Aorta (tissue), 5 donors: ENCODE data around the gene FAM174B. TPM values are rescaled to one million over a fixed set of nuclear protein-coding genes. Genes with fewer than 3 reads are reported as not detected.
A peak's percentile ranks its signal among the peaks of the same experiment; 100 is the strongest.

ENCODE experiments used
- ATAC-seq: fragments of 200-7000 bp; cut with Tn5 transposase; one replicate; pipeline ENCODE4 v1.9.1; 2022; ENCODE audit warnings: moderate library complexity; ENCODE audit not compliant: low FRiP score
- DNase-seq, 2 donors: peaks; one replicate each; pipeline ENCODE4 v3.0.0-alpha.2; 2020
- H3K27ac ChIP-seq, 2 donors: one replicate each; pipeline ENCODE4 v1.5.1; 2013; ENCODE audit warnings: low read length in 2 of 2, mild to moderate bottlenecking in 2 of 2, moderate library complexity in 2 of 2, control low read depth in 1 of 2, inconsistent platforms in 1 of 2, low read depth in 1 of 2
- H3K27me3 ChIP-seq, 2 donors: one replicate each; pipeline ENCODE4 v1.6.1; 2013; ENCODE audit warnings: control low read depth in 1 of 2, low read length in 1 of 2, mild to moderate bottlenecking in 1 of 2, moderate library complexity in 1 of 2; ENCODE audit not compliant: insufficient read depth in 2 of 2, control insufficient read depth in 1 of 2
- H3K36me3 ChIP-seq, 2 donors: one replicate each; pipeline ENCODE4 v1.6.1; 2013; ENCODE audit warnings: control low read depth in 1 of 2, low read length in 1 of 2, mild to moderate bottlenecking in 1 of 2; ENCODE audit not compliant: insufficient read depth in 2 of 2, control insufficient read depth in 1 of 2
- H3K4me1 ChIP-seq, 2 donors: one replicate each; pipeline ENCODE4 v1.6.1; 2013; ENCODE audit warnings: low read length in 2 of 2, control low read depth in 1 of 2, mild to moderate bottlenecking in 1 of 2, moderate library complexity in 1 of 2; ENCODE audit not compliant: insufficient read depth in 2 of 2, control insufficient read depth in 1 of 2
- H3K4me3 ChIP-seq, 2 donors: one replicate each; pipeline ENCODE4 v1.5.1; 2013; ENCODE audit warnings: low read length in 2 of 2, control low read depth in 1 of 2, mild to moderate bottlenecking in 1 of 2
- H3K9me3 ChIP-seq: one replicate; pipeline ENCODE4 v1.6.1; 2013; ENCODE audit warnings: mild to moderate bottlenecking, low read length; ENCODE audit not compliant: control insufficient read depth
- WGBS, 2 donors: extraction: QIAGEN DNeasy Blood & Tissue Kit; methylation state at CpG; one replicate each; pipeline ENCODE4 v1.1.7; 2013; 5-methylcytosine and 5-hydroxymethylcytosine counted together
- intact Hi-C, 2 donors: fragments of 100-400 bp; cut with DNase I; formaldehyde crosslinking; loops; one replicate each; pipeline versions ENCODE4 v1.14.2 to v1.15.0; 2022
- polyA plus RNA-seq, 2 donors: library from polyadenylated mRNA; stranded (reverse); fragments of 200-250 nt; gene quantifications; one replicate each; pipeline ENCODE4 v1.2.3, GENCODE V29; 2013
- total RNA-seq, 2 donors: library from RNA; stranded (reverse); fragmentation: NEBNext Ultra II Directional; extraction: Animal tissue kit (Norgen Biotek cat#: 25700); gene quantifications; one replicate each; pipeline ENCODE4 v1.2.1, GENCODE V29; 2021
- donor health status: healthy with polysubstance abuse.
- donor health status: Bipolar disorder and iron deficiency.
- donor health status: DM: no; HTN: no; CAD: no.
- donor health status: DM: no; HTN: no; CAD: no.
- donor health status: DM: yes; HTN: yes; CAD: no.

Gene FAM174B
- total and polyA plus RNA-seq, 4 donors, result 3.3 to 16.0 (median 10.3) TPM; not detected in 1

GRCh38 chr15:92668620-92669019 lies 13.0 kb upstream of the FAM174B start:
- Histone ChIP-seq H3K27ac (no peak overlapping the region), H3K4me1 (peaks cover 0 to 7% of the 10 kb centered on the region in 2 donors), H3K36me3 (no peaks in the 10 kb centered on the region), H3K27me3 (no peaks in the 10 kb centered on the region), H3K4me3 (no peak overlapping the region), H3K9me3 (no peaks in the 10 kb centered on the region)
- WGBS, 2 donors, result 80 to 81% methylated on average over 3 of the region's 3 CpGs
- DNase-seq, result no peak
- no peak for ATAC-seq
- intact Hi-C loops, result no loop called here

- no peaks in the 10 kb centered on the region for H3K27me3 ChIP-seq
- ATAC-seq (no peak), DNase-seq (no peak)
- H3K4me1 ChIP-seq, result peaks cover 0 to 7% of the 10 kb centered on the region in 2 donors
- no peaks in the 10 kb centered on the region for H3K36me3 ChIP-seq
- H3K9me3 ChIP-seq, result no peaks in the 10 kb centered on the region
- no peak overlapping the region for H3K27ac ChIP-seq
- H3K4me3 ChIP-seq, result no peak overlapping the region
- 51 to 65% methylated on average over 6 of the region's 6 CpGs for WGBS, 2 donors
- intact Hi-C loops, result no loop called here
These were observed 12.5 kb upstream of the FAM174B start for GRCh38 chr15:92667970-92668485.

GRCh38 chr15:92667287-92667904 lies 11.8 kb upstream of the FAM174B start:
- ATAC-seq (peak; percentile 36), DNase-seq (no peak)
- intact Hi-C loops, result no loop called here
- Histone ChIP-seq H3K4me1 (peaks cover 0 to 7% of the 10 kb centered on the region in 2 donors), H3K9me3 (no peaks in the 10 kb centered on the region), H3K36me3 (no peaks in the 10 kb centered on the region), H3K27ac (no peak overlapping the region), H3K4me3 (no peak overlapping the region), H3K27me3 (no peaks in the 10 kb centered on the region)
- 29 to 37% methylated on average over 13 of the region's 13 CpGs for WGBS, 2 donors

- DNase-seq (no peak), ATAC-seq (peak; percentile 71)
- Histone ChIP-seq H3K9me3 (no peaks in the 10 kb centered on the region), H3K27ac (no peak overlapping the region), H3K36me3 (no peaks in the 10 kb centered on the region), H3K4me1 (peaks cover 0 to 7% of the 10 kb centered on the region in 2 donors), H3K4me3 (no peak overlapping the region), H3K27me3 (no peaks in the 10 kb centered on the region)
- WGBS, 2 donors, result 6 to 7% methylated on average over 10 of the region's 10 CpGs
- intact Hi-C loops, result no loop called here
These were observed 11.2 kb upstream of the FAM174B start for GRCh38 chr15:92666780-92667179.

GRCh38 chr15:92665100-92665555 lies 9.6 kb upstream of the FAM174B start:
- intact Hi-C loops, result no loop called here
- DNase-seq (no peak), ATAC-seq (peak; percentile 49)
- no peaks in the 10 kb centered on the region for H3K27me3 ChIP-seq
- peaks cover 0 to 7% of the 10 kb centered on the region in 2 donors for H3K4me1 ChIP-seq
- no peaks in the 10 kb centered on the region for H3K9me3 ChIP-seq
- WGBS, 2 donors, result 4 to 6% methylated on average over 10 of the region's 10 CpGs
- no peaks in the 10 kb centered on the region for H3K36me3 ChIP-seq
- H3K4me3 ChIP-seq, result no peak overlapping the region
- H3K27ac ChIP-seq, result no peak overlapping the region

GRCh38 chr15:92664178-92664900 lies 8.8 kb upstream of the FAM174B start:
- WGBS, 2 donors, result 80 to 82% methylated on average over 12 of the region's 12 CpGs
- Histone ChIP-seq H3K27me3 (no peaks in the 10 kb centered on the region), H3K4me3 (no peak overlapping the region), H3K9me3 (no peaks in the 10 kb centered on the region), H3K4me1 (peaks cover 0 to 7% of the 10 kb centered on the region in 2 donors), H3K36me3 (no peaks in the 10 kb centered on the region), H3K27ac (no peak overlapping the region)
- intact Hi-C loops, result no loop called here
- ATAC-seq (no peak), DNase-seq (no peak)

- intact Hi-C loops, result no loop called here
- no peak overlapping the region for H3K4me3 ChIP-seq
- H3K4me1 ChIP-seq, result peaks cover 0 to 7% of the 10 kb centered on the region in 2 donors
- no peaks in the 10 kb centered on the region for H3K36me3 ChIP-seq
- no peak overlapping the region for H3K27ac ChIP-seq
- ATAC-seq, result no peak
- 87 to 90% methylated on average over 13 of the region's 13 CpGs for WGBS, 2 donors
- DNase-seq, result no peak
- no peaks in the 10 kb centered on the region for H3K9me3 ChIP-seq
- no peaks in the 10 kb centered on the region for H3K27me3 ChIP-seq
These were observed 7.8 kb upstream of the FAM174B start for GRCh38 chr15:92663250-92663951.

- intact Hi-C loops, result no loop called here
These were observed 7.2 kb upstream of the FAM174B start for GRCh38 chr15:92662762-92663161.

More at GRCh38 chr15:92662762-92663161, 7.2 kb upstream of the FAM174B start:
- Histone ChIP-seq H3K27me3 (no peaks in the 10 kb centered on the region), H3K4me1 (peaks cover 0 to 7% of the 10 kb centered on the region in 2 donors), H3K27ac (no peak overlapping the region), H3K36me3 (no peaks in the 10 kb centered on the region), H3K9me3 (no peaks in the 10 kb centered on the region), H3K4me3 (no peak overlapping the region)
- WGBS, 2 donors, result 89 to 92% methylated on average over 4 of the region's 4 CpGs
- ATAC-seq (no peak), DNase-seq (no peak)
